Daoy (cell line): ENCODE measurements around the gene ATOH7. TPM values are rescaled to one million over a fixed set of nuclear protein-coding genes. Genes with fewer than 3 reads are reported as not detected.

Experiments
- total RNA-seq: library from RNA; depleted of rRNA; stranded (reverse); fragments of >200 nt; shearing (Covaris generic); gene quantifications from 2 replicates; pipeline ENCODE4 v1.2.3, GENCODE V29; 2014; rRNA removed

The ATOH7 gene
- total RNA-seq, 1 experiment from 2014 or later = not detected

Other genes with a start within 250 kb of the ATOH7 start
- 29.2 and 36.6 TPM in 2 replicates for gene HERC4, start 156.8 kb downstream of the ATOH7 start, total RNA-seq
- gene MYPN, start 122.6 kb downstream of the ATOH7 start, total RNA-seq = 1.8 and 2.9 TPM in 2 replicates
- gene HNRNPH3, start 100.0 kb upstream of the ATOH7 start, total RNA-seq = 27.3 and 35.5 TPM in 2 replicates
- 0.86 and 1.8 TPM in 2 replicates for gene PBLD, start 100.8 kb upstream of the ATOH7 start, total RNA-seq
- 8.1 and 14.3 TPM in 2 replicates for gene RUFY2, start 175.2 kb upstream of the ATOH7 start, total RNA-seq
- 24.1 and 36.6 TPM in 2 replicates for gene DNA2, start 239.9 kb upstream of the ATOH7 start, total RNA-seq